ENCODE results near the gene HSPB1. TPM values are rescaled to one million over a fixed set of nuclear protein-coding genes. Genes with fewer than 3 reads are reported as not detected.
"Not testable (repeated sequence)": the region's sequence is repeated elsewhere in the genome, so short reads cannot be mapped to it uniquely, and the experiment has no call there.

Gene HSPB1
- total RNA-seq, 1 donor from 2014 or later: 72.4 TPM

DNA sequence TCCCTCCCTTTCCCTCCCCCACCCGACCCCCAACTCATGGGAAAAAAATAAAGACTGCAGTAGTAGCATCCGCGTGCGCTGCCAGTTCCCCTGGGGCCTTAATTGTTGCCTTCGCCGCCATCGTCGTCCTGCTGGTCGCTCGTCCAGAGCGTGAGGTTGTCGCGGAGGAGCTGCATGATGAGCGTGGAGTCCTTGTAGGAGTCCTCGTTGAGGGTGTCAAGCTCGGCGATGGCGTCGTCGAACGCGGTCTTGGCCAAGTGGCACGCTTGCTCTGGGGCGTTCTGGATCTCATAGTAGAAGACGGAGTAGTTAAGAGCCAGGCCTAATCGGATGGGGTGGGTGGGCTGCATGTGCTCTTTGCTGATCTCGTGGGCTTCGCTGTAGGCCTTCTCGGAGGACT, 27.0 kb downstream of the HSPB1 start:
- DNase-seq (ENCODE audit: low spot score) (no peak), ATAC-seq (no peak)

DNA sequence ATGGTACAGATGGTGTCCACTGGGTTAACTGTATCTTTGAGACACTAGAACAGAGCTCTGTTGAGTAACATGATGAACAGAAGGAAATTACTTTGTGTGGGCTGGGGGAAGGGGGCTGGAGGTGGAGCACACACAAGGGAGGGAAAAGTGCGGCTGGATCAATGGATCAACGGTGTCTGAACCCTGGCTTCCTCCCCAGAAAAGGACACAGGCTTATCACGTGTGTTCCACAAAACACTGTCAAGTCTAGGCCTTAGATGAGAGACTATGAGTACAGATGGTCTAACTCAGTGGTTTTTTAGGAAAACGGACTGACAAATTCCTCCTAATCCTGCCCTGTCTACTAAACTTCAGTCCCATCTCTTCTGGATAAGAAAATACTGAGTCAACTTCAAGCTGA, 27.8 kb downstream of the HSPB1 start:
- ATAC-seq: peak; percentile 78
- DNase-seq (ENCODE audit: low spot score): no peak

DNA sequence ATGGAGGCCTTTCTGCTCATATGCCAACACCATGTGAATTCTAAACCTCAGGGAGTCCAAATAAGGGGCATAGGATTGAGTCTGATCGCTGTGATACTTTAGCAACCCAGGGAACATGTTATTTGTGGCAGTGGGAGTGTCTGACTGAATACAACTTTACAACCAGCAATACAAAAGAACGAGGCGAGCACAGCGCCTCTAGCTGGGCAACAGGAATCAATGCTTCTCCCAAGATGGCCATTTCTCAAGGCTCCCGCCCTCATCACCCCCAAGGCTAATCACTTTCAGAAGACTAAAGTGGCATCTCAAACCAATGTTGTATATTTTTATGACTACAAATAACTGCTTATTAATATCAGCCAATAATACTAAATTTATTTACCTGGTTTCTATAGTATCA, 28.2 kb downstream of the HSPB1 start:
- DNase-seq (ENCODE audit: low spot score) (no peak), ATAC-seq (no peak)

DNA sequence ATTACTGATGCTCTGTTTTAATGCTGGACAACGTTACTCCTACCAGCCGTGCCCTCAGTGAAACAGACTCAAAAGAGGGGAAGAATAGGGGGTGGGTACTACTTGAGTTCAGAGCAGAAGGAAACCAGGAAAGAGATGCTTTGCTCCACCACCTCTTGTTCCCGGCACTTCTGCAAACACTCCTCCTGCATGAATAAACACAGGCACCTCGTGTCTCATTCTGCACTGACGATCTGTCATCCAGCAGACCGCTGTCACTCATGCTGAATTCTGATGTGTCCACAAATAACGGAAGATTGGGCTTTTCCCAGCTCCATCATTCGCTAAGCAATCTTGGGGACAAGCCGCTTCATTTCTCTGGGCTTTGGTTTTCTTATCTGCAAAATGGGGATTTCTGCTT, 29.6 kb downstream of the HSPB1 start:
- ATAC-seq: no peak
- DNase-seq (ENCODE audit: low spot score): no peak

DNA sequence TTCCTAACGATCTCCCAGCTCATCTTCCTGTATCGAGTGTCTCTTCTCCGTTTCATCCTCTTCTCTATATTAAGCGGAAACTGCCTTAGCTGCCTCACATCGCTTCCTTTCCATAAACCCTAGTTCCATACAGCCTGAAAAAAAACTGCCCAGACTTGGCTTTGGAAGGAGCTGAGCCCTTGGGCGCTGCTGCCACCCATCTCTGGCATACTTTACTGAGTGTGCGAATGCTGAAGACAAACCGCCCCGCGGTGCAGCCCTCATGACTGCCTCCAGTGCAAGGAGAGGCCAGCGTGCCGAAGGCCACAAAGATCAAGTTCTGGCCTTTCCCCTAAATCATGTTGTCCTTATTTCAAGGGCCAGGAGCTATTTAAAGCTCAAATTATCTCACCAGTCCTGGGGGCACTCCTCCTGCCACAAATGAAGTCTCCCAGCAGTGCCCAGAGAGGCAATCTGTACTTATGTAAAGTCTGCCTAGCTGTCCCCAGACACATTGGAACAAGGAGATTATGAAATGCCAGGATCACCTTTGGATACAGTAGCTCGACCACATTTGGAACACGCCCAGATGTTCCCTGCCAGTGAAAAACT, 31.1 kb downstream of the HSPB1 start:
- ATAC-seq (peak; percentile 83), DNase-seq (ENCODE audit: low spot score) (peak; percentile 74)

DNA sequence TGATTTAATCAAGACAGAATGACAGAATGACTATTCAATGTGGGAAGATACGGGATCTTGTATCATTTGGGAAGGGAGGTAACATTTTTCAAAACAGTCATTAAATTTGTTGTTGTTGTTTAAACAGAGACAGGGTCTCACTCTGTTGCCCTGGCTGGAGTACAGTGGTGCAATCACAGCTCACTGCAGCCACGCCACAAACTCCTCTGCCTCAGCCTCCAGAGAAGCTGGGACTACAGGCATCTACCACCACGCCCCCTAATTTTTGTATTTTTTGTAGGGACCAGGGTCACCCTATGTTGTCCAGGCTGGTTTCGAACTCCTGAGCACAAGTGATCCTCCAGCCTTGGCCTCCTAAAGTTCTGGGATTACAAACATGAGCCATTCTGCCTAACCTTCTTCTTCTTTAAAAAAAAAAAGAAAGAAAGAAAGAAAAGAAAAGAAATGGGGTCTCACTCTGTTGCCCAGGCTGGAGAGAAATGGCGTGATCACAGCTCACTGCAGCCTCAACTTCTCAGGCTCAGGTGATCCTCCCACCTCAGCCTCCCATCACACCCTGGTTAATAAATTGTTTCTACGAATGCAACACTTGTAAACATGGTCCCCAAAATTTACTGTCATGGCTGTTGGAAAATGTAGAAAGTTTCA, 32.0 kb downstream of the HSPB1 start:
- no peak for ATAC-seq
- DNase-seq (ENCODE audit: low spot score): no peak

DNA sequence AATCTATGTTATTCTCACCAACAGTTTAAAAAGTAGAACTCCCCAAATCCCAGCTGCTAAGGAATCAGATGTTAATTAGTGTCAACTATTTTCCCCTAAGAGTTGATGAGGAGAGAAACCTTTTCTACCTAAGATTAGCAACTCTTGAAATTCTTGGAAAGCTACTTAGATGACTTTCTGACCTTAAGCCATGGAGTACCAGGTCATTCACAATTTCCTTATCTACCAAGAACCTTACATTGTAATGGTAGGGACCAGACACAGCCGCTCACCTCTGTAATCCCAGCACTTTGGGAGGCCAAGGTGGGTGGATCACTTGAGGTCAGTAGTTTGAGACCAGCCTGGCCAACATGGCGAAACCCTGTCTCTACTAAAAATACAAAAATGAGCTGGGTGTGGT, 32.9 kb downstream of the HSPB1 start:
- ATAC-seq: not testable (repeated sequence)

DNA sequence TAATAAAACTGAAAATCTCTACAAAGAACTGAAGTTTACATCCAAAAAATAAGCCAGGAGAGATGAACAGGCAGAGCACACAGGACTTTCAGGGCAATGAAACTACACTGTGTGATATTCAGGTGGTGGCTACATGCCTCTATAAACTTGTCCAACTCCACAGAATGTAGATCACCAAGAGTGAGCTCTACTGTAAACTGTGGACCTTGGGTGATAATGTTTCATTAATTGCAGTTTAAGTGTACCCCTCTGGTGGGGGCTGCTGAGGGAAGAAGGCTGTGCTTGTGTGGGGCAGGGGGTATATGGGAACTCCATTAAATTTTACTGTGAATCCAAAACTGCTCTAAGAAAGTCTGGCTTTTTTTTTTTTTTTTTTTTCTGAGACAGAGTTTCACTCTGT, 33.6 kb downstream of the HSPB1 start:
- ATAC-seq: no peak
- DNase-seq (ENCODE audit: low spot score): no peak

More for the DNA sequence above, 32.9 kb downstream of the HSPB1 start:
- not testable (repeated sequence) for DNase-seq (ENCODE audit: low spot score)

DNA sequence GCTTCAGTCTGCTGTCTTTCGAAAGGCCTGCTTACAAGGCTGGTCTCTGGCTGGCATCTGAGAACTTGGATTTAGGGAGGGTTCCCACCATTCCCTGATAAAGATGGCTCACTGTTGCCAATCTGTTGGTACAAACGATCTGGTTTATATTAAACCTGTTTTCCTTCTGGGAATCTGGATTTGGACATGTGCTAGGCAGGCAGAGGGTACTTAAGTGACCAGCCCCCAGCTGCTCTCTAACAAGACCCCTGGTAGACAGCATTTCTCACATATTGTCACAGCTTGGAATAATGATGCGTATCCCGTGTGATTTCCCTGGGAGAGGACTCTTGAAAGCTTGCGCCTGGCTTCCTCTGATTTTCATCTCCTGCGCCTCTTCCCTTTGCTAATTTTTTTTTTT, 34.7 kb downstream of the HSPB1 start:
- no peak for DNase-seq (ENCODE audit: low spot score)
- ATAC-seq: no peak

DNA sequence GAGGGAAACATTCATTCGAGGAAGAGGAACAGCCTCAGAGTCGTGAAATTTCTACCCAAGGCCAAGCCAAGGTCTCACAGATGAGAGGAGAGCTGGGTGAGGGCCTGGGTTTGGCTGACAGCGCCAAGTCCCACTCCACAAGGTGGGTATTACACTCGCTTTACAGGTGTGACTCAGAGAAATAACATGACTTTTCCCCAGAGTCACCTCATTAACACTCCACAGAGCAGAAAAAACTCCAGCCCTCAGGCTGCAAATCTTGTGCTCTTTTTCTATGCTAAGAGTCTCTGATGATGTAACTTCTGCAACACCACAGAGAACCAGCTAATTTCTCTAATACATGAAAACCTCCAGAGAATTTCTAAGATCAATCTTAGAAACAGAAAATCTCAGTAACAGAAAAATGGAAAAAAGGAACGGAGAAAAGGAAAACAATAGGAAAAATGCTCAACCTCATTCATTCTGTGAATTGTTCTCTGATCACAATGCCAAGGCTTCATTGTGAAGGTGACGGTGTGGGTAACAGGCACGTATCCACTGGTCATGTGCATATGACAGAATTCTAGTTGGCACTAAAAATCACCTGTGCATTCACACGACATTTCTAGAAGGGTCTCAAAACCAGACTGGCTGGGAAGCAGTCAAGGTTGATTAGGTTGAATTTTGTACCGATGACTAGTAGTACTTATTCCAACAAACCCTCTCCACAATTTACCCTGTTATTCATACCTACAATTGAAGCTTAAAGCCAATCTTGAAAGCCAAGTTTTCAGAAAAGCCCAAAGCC, 36.0 kb downstream of the HSPB1 start:
- ATAC-seq: no peak

DNA sequence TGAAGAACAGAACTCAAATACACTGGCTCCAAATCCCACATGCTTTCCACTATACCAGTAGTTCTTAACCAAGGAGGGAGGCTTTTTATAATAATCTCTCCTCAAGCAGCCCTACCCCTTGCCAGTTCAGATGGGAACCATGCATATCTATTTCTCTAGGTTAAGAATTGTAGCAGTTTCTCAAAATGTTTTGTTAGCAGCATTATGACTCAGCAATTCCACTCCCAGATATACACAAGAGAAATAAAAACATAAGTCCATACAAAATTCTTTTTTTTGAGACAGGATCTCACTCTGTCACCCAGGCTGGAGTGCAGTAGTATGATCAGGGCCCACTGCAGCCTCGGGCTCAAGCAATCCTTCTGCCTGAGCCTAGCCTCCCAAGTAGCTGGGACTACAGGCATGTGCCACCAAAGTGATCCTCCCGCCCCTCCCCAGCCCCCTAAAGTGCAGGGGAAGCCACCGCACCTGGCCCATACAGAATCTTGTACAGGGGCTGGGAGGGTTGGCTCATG, 38.2 kb downstream of the HSPB1 start:
- DNase-seq (ENCODE audit: low spot score) (no peak), ATAC-seq (no peak)

More for the DNA sequence above, 36.0 kb downstream of the HSPB1 start:
- DNase-seq (ENCODE audit: low spot score): no peak

DNA sequence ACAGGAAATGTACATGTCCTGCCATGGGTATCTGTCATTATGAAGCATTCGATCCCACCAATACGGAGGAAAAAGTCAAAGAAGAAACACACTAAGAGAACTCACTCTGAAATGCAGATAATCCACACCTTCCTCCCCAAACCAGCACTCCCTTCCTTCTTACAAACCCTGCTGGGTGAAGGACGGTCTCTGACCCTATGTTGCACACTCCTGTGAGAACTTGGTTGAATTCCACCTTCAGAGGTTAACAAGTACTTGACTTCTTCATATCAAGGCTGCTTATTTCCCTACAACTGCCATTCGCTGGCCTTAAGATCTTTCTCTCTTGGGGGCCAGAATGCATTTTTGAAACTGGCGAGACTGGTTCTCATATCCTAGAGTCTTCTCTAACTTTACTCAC, 39.7 kb downstream of the HSPB1 start:
- DNase-seq (ENCODE audit: low spot score) (no peak), ATAC-seq (no peak)

DNA sequence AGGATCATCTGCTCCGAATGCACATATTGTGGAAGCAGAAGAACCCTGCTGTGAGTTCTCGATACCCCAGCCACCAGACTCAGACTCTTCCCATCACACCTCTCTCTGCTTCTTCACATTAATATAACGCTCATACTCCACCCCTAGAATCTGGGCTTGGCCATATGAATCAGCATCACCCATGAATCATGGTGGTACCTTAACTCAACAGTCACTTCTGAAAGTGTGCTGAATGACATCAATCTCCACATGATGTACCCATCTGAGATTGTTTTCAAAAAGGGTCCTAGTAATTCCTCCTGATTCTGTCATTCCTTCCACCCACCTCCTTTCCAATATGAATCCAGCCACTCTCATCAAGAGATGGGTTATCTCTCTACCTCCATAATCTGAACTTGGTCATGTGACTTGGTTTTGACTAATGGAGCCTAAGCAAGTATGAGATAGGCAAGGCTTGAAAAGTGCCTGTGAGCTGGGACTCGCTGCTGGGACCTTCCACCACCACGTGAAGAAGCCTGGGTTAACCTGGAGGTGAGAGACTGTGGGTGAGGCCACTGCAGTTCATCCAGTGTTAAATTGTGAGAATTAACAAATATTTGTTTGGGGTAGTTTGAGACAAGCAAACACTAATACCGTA, 40.9 kb downstream of the HSPB1 start:
- DNase-seq (ENCODE audit: low spot score): no peak
- peak; percentile 66 for ATAC-seq

DNA sequence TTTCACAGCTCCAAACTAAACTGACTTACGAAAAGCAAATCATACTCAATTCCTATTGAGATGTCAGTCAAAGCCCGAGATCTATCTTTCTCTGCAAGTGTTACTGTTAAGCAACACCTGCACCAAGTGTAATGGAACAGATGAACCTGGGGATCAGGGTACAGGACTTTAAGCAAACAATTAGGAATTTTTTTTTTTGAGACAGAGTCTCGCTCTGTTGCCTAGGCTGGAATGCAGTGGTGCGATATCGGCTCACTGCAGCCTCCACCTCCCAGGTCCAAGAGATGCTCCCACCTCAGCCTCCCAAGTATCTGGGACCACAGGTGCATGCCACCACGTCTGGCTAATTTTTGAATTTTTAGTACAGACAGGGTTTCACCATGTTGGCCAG, 41.5 kb downstream of the HSPB1 start:
- DNase-seq (ENCODE audit: low spot score) (no peak), ATAC-seq (peak; percentile 87)

DNA sequence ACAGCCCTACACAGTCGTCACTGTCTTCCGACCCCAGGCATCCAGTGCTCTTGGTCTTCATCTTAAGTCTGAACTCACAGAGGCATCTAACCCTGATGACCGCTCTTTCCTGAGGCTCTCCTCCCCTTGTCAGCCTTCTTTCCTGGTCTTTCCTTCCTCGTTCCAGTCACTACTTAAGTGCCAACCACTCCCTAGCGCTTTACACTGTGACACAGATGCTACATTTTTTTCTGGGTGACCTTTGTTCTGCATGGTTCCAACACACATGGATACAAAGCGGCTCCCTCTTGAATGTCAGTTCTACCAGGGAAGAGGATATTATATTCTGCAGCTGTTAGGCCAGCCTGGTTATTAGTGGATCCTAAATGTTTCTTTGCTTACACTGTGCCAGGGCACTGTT, 43.6 kb downstream of the HSPB1 start:
- DNase-seq (ENCODE audit: low spot score): no peak
- peak; percentile 16 for ATAC-seq

DNA sequence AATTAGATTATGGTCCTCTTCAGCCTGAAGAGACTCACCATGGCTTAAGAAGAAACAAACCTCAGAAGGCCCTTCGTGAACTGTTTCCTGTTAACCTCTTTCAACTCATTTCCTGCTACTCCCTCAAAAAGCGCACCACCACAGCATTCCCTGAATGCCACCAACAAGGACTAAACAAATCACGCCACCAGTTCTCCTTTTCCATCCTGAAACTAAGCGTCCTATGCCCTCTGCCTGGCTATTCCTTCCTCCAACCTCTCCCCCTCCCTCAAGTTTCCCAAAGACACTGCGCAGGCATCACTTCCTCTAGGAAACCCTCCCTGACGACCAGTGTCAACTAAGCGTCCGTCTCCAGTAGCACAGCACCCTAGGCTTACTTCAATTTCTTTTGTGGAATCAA, 44.3 kb downstream of the HSPB1 start:
- no peak for DNase-seq (ENCODE audit: low spot score)
- ATAC-seq: peak; percentile 7

DNA sequence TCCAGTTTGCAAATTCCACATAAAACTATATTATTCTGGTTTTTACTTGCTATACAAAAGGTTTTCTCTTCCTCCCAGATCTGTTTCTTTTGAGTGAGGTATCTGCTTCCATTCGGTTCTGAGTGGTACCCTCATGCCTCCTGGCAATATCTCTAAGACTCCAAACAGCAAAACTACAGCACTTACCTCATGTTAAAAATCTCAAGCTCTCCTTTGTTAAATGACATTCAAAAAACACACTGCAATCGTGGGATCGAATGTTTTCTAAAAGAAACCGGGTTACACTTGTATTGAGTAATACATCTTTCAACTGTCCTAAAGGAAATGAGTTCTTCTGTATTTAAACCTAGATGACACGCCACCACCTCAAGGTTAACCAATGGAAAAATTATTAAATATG, 45.2 kb downstream of the HSPB1 start:
- ATAC-seq: no peak

DNA sequence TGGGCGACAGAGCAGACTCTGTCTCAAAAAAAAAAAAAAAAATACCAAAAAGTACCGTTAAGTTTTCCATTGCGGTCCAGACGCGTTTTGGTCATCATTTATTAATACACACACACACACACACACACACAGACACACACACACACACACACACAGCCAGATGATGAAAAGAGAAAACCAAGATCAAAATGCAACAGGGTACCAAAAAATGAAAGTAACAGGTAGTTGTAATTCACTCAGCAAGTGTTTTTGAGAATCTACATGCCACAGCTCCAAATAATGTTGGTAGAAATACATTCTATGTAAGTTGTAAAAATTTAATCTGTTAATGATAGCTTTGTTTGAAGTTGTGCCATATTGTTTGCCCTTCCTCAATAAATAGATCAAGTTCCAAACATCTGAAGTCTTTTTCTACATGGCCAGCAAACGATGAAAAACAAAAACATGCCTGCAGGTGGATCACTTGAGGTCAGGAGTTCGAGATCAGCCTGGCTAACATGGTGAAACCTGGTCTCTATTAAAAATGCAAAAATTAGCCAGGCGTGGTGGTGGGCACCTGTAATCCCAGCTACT, 46.9 kb downstream of the HSPB1 start:
- no peak for DNase-seq (ENCODE audit: low spot score)
- ATAC-seq: no peak

More for the DNA sequence above, 45.2 kb downstream of the HSPB1 start:
- no peak for DNase-seq (ENCODE audit: low spot score)

DNA sequence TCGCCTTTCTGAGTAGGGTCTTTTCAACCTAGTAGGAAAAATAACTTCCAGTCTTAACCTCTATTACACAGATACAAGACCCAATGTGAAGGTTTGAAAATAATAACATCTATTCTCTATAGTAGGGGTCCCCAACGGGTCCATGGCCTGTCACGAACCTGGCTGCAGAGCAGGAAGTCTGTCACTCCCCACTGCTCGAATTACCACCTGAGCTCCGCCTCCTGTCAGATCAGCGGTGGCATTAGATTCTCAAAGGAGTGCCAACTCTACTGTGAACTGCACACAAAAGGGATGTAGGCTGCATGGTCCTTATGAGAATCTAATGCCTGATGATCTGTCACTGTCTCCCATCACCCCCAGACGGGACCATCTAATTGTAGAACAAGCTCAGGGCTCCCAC, 48.9 kb downstream of the HSPB1 start:
- DNase-seq (ENCODE audit: low spot score) (no peak), ATAC-seq (no peak)

DNA sequence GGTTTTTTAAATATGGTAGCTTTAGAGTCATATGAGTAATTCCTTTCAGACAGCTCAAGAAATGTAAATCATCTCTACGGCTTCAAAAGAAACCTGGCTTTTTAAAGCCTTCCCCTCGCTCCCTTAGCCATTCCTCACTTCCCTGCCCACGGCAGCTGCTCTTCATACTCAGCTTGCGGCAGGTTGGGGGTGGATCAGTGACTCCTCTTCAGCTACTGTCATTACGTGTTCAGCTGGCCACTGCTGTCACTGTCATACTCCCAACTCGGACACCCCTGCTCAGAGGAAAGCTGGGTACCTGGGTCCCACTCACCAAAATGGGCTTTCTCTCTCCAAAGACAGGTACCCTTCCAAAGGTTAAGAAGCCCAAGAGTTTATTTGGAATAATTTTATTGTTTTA, 49.7 kb downstream of the HSPB1 start:
- DNase-seq (ENCODE audit: low spot score) (no peak), ATAC-seq (no peak)

DNA sequence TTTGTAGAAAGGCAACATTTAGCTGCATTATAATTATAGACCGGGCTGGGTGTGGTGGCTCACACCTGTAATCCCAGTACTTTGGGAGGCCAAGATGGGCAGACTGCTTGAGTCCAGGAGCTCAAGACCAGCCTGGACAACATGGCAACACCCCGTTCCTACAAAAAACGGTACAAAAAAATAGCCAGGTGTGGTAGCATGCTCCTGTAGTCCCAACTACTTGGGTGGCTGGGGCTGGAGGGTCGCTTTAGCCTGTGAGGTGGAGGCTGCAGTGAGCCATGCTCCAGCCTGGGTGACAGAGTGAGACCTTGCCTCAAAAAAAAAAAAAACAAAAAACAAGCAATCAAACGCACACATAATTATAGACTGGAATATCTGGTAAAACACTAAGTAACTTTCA, 51.3 kb downstream of the HSPB1 start:
- DNase-seq (ENCODE audit: low spot score): no peak
- ATAC-seq: no peak
